GM21367 (cell line): ENCODE results near the gene MTMR1.
A peak's percentile ranks its signal among the peaks of the same experiment; 100 is the strongest.

Experiments used
- ATAC-seq: cut with Tn5 transposase; IDR thresholded peaks from one replicate; pipeline ENCODE4 v1.9.1; 2021; ENCODE audit not compliant: unreplicated experiment

The MTMR1 gene

DNA sequence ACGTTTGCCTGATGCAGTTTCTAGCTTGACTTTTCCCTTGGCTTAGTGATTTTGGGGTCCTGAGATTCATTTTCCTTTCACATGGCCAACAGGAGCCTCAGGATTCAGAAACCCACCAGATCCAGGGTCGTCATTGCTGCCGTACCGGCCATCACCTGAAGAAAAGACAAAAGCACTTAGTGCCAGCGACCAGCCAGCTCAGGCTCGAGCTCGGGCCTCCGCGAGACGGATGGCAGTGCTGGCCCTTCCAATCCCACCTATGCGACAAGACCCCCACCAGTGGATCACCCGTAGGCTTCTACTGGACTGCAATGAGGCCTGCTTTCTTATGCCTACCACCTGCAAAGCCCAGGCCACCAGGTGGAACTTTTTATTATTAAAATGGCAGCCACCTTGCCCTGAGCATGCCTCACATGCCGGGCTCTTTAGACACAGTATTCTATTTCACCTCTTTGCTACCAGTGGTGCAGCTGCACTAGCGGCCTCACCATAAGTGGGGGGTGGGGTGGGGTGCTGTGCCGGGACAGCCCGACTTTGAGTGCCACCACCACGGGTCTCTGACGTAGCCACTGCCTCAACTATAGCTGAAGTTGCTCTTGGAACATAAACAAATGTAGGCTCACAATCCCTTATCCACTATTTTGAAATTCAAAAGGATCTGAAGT, 84.3 kb downstream of the MTMR1 start:
- ATAC-seq = no peak

DNA sequence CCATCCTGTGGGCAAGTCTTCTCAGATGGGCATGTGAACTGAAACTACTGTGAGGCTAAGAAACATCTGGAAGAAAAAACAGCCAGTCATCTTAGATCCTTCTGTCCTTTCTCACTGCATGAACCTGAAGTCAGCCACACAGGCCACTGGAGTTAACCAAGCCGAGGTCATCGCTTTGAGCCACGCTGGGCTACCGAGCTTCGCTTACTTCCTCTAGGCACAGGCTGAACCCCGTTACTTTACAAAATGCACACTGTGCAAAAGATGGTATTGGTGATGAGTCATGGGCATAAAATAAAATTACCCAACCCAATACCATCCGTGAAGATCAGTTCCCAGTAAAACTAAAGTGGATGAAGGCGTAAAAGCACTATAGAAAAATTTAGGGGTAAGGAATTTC, 86.2 kb downstream of the MTMR1 start:
- no peak for ATAC-seq

DNA sequence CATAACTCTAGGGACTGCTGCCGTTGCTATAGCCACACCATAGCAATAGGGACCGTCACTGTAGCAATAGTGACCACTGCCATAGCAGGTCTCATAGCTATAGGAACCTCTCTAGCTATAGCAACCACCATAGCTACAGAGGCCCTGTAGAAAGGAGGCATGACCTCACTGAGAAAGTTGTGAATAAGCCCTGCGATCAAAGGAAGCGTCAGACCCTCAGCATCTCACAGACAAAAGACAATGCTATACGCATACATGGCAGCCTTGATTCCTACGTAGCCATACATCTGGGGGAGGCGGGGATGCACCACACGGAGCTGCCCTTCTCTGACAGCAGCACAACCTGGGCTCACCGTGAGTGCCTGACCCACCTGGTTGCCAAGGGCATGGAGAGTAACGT, 88.5 kb downstream of the MTMR1 start:
- no peak for ATAC-seq

DNA sequence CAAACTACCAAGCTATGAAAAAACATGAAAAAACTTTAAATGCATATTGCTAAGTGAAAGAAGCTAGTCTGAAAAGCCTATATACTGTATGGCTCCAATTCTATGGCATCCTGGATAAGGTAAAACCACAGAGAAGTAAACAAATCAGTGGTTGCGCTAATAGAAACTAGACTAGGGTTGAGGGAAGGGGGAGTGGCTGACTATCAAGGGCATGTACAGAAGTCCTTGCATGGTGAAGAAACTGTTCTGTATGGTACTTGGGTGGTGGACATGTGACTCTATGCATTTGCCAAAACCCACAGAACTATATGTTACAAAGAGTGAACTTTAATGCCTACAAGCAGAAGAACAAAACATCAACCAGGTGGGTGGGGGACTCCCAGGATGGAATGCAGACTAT, 96.8 kb downstream of the MTMR1 start:
- ATAC-seq = peak; percentile 71

DNA sequence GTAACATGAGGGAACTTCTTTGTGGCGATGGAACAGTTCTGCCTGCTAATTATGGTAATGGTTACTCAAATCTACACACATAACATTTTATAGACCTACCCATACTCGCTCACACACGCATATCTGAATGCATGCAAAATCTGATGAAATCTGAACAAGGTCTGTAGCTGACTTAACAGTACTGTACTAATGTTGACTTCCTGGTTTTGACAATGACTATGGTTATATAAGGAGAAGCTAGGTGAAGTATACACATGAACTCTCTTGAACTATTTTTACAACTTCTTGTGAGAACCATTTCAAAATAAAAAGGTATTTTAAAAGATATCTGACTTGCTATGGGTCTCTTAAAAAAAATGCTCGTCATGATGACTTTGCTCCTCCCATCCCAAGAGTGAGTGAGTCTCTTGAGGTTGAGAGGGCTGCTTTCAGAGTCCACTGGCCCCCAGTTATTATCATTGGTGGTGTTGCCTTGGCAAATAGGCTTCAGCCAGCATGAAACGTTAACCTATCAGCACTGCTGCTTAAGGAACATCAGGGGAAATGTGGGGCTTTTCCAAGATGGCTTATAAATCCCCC, 99.8 kb downstream of the MTMR1 start:
- ATAC-seq = no peak

DNA sequence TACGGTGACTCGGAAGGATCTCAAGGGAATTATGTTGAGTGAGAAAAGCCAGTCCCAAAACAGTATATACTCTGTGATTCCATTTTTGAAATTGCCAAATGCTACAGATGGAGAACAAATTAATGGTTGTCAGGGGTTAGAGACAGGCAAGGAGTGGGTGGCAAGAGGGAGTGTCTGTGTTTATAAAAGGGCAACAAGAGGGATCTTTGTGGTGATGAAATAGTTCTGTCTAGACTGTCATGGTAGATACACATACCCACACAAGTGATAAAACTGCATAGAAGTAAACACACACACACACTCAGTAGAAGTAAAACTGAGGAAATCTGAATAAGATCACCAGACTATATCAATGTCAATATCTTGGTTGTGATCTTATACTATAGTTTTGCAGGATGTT, 112.5 kb downstream of the MTMR1 start:
- ATAC-seq = no peak

DNA sequence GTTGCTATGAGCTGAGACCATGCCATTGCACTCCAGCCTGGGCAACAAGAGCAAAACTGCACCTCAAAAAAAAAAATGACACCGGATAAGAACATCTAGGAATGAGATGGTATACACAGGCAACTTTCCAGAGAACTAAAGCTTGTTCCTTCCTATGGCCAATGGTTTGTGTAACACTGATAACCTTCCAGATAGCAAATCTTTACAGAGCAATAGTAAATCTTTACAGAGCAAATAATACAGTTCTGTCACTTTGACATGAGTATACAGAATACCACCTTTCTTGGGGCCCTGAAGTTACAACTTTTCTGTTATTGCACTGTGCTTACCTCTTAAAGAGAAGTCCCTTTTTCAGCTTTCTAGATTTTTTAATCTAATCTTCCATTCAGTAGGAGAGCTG, 113.6 kb downstream of the MTMR1 start:
- ATAC-seq = no peak

DNA sequence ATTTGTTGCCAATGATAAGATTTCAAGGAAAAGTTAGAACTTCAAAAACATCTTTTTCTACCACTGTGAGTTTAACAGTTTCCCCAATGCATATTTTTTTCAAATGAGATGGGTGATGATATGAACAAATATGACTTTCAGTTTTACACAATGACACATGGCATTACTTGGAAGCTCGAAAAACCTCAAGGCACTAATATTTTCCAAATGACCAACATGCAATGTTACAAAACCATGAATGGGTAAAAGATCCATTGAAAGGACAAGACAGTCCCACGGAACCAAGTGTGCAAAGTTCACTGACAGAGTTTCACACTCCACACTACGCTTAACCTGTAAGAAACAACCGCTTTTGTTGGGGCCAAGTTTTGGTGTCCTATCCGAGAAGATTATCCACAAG, 120.7 kb downstream of the MTMR1 start:
- no peak for ATAC-seq
